ENCODE data around the gene ADAM17.

DNA sequence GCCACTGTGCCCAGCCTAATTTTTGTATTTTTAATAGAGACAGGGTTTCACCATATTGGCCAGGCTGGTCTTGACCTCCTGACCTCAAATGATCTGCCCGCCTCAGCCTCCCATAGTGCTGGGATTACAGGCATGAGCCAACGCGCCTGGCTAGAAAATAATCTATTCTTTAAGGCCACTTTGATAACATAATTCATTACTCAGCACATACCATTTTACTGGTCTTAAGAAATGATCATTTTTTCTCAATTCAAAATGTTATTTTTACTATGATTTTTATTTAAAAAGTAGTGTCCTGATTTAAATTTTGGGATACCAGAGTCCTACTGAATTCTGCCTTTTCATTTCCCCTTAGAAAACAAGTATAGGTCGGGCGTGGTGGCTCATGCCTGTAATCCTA, 27.0 kb upstream of the ADAM17 start:
- TF ChIP-seq, protein P1, sequence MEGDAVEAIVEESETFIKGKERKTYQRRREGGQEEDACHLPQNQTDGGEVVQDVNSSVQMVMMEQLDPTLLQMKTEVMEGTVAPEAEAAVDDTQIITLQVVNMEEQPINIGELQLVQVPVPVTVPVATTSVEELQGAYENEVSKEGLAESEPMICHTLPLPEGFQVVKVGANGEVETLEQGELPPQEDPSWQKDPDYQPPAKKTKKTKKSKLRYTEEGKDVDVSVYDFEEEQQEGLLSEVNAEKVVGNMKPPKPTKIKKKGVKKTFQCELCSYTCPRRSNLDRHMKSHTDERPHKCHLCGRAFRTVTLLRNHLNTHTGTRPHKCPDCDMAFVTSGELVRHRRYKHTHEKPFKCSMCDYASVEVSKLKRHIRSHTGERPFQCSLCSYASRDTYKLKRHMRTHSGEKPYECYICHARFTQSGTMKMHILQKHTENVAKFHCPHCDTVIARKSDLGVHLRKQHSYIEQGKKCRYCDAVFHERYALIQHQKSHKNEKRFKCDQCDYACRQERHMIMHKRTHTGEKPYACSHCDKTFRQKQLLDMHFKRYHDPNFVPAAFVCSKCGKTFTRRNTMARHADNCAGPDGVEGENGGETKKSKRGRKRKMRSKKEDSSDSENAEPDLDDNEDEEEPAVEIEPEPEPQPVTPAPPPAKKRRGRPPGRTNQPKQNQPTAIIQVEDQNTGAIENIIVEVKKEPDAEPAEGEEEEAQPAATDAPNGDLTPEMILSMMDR (IDR thresholded peaks at IDR 0.05; ENCODE audit: low read length) = no peak
- TF ChIP-seq EZH2 (optimal IDR thresholded peaks at IDR 0.05; ENCODE audit: low read depth, low read length) = no peak
- TF ChIP-seq EZH2phosphoT487 (IDR thresholded peaks at IDR 0.05; ENCODE audit: low read length) = no peak

All from MM.1S (cell line).